ENCODE data around the gene TBC1D32.

Gene TBC1D32

DNA sequence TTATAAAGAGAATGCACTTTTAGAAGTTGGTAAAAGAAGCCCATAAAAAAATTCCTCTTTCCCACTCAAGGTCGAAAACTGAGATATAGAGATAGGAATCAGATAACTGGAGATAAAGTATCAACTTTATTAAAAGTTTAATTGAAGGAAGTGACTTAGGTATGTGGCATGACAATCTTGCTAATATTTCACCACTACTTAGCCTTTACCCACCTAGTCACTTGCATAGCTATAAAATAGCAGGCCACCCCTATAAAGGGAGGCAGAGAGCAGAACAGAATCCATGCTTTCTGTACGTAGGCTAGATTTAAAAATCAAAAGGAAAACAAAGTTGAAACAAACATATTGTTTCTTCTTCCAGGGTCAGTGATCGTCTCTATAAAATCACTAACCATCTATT is 13.2 kb upstream of the TBC1D32 start:
- no peak for DNase-seq (ENCODE audit: low read depth in 1 of 2, low spot score in 1 of 2)
- no peaks in the 10 kb centered on the region for H3K27me3 ChIP-seq (ENCODE audit: insufficient read depth, poor library complexity, severe bottlenecking)
- H3K4me3 ChIP-seq (replicated peaks; ENCODE audit: insufficient read depth, low read length), result no peak overlapping the region
- no peak overlapping the region for H3K27ac ChIP-seq (replicated peaks)
- no peak for TF ChIP-seq GABPA (IDR thresholded peaks at IDR 0.05; ENCODE audit: low read depth)
- TF ChIP-seq, protein P1, sequence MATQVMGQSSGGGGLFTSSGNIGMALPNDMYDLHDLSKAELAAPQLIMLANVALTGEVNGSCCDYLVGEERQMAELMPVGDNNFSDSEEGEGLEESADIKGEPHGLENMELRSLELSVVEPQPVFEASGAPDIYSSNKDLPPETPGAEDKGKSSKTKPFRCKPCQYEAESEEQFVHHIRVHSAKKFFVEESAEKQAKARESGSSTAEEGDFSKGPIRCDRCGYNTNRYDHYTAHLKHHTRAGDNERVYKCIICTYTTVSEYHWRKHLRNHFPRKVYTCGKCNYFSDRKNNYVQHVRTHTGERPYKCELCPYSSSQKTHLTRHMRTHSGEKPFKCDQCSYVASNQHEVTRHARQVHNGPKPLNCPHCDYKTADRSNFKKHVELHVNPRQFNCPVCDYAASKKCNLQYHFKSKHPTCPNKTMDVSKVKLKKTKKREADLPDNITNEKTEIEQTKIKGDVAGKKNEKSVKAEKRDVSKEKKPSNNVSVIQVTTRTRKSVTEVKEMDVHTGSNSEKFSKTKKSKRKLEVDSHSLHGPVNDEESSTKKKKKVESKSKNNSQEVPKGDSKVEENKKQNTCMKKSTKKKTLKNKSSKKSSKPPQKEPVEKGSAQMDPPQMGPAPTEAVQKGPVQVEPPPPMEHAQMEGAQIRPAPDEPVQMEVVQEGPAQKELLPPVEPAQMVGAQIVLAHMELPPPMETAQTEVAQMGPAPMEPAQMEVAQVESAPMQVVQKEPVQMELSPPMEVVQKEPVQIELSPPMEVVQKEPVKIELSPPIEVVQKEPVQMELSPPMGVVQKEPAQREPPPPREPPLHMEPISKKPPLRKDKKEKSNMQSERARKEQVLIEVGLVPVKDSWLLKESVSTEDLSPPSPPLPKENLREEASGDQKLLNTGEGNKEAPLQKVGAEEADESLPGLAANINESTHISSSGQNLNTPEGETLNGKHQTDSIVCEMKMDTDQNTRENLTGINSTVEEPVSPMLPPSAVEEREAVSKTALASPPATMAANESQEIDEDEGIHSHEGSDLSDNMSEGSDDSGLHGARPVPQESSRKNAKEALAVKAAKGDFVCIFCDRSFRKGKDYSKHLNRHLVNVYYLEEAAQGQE (IDR thresholded peaks at IDR 0.05; ENCODE audit: insufficient replicate concordance, low read depth), result no peak
- TF ChIP-seq POLR2AphosphoS5 (IDR thresholded peaks at IDR 0.05; ENCODE audit: low read depth), result no peak
- no peak for TF ChIP-seq SPI1 (IDR thresholded peaks at IDR 0.05; ENCODE audit: borderline replicate concordance, low read depth)
- TF ChIP-seq, protein P2, sequence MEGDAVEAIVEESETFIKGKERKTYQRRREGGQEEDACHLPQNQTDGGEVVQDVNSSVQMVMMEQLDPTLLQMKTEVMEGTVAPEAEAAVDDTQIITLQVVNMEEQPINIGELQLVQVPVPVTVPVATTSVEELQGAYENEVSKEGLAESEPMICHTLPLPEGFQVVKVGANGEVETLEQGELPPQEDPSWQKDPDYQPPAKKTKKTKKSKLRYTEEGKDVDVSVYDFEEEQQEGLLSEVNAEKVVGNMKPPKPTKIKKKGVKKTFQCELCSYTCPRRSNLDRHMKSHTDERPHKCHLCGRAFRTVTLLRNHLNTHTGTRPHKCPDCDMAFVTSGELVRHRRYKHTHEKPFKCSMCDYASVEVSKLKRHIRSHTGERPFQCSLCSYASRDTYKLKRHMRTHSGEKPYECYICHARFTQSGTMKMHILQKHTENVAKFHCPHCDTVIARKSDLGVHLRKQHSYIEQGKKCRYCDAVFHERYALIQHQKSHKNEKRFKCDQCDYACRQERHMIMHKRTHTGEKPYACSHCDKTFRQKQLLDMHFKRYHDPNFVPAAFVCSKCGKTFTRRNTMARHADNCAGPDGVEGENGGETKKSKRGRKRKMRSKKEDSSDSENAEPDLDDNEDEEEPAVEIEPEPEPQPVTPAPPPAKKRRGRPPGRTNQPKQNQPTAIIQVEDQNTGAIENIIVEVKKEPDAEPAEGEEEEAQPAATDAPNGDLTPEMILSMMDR (IDR thresholded peaks at IDR 0.05; ENCODE audit: insufficient read depth, low read length), result no peak

DNA sequence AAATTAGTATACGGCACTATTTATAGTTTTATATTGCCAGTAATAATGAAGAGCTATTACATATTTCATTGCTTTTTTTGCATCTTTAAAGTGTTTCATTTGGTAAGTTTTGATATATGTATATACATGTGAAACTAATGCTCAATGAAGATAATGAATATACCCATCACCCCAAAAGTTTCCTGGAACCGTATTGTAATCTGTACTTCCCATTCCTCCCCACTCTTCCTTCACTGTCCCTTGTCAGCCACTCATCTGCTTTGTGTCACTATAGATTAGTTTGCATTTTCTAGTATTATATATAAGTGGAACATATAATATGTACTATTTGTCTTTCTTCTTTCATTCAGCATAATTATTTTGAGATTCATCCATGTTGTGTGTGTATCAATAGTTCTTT is 10.3 kb upstream of the TBC1D32 start:
- TF ChIP-seq SPI1 (IDR thresholded peaks at IDR 0.05; ENCODE audit: borderline replicate concordance, low read depth) (no peak), GABPA (IDR thresholded peaks at IDR 0.05; ENCODE audit: low read depth) (no peak), POLR2AphosphoS5 (IDR thresholded peaks at IDR 0.05; ENCODE audit: low read depth) (no peak)
- TF ChIP-seq, protein P2 (IDR thresholded peaks at IDR 0.05; ENCODE audit: insufficient read depth, low read length), result no peak
- TF ChIP-seq, protein P1 (IDR thresholded peaks at IDR 0.05; ENCODE audit: insufficient replicate concordance, low read depth), result no peak
- DNase-seq (ENCODE audit: low read depth in 1 of 2, low spot score in 1 of 2), result no peak
- Histone ChIP-seq H3K27me3 (ENCODE audit: insufficient read depth, poor library complexity, severe bottlenecking) (no peaks in the 10 kb centered on the region), H3K27ac (replicated peaks) (no peak overlapping the region), H3K4me3 (replicated peaks; ENCODE audit: insufficient read depth, low read length) (no peak overlapping the region)

DNA sequence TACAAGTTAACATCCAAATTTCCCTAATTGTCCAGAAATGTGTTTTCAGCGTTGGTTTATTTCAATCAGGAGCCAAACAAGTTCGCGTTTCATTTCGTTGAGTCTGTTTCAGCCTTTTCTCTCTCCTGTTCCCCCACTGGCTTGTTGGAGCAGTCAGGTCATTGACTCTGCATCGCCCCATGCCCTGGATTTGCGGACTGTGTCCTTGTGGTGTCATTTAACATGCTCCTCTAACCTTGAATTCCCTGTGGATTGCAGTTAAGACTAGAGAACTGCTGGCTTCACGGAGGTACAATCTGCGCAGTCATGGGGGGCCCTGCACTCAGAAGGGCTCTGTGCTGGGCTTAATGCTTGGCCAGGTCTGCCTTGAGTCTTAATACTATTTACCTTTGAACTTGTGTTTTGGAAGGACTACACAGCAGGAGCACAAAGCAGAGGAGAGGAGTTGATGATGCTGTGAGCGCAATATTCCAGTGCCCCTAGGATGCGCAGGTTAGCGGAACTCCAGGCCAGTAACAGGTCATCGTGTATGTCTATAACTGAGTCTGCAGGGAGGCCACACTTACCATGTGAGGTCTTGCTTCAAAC is 5.5 kb upstream of the TBC1D32 start:
- TF ChIP-seq SPI1 (IDR thresholded peaks at IDR 0.05; ENCODE audit: borderline replicate concordance, low read depth) (no peak), POLR2AphosphoS5 (IDR thresholded peaks at IDR 0.05; ENCODE audit: low read depth) (no peak), GABPA (IDR thresholded peaks at IDR 0.05; ENCODE audit: low read depth) (no peak)
- TF ChIP-seq, protein P1 (IDR thresholded peaks at IDR 0.05; ENCODE audit: insufficient replicate concordance, low read depth), result no peak
- TF ChIP-seq, protein P2 (IDR thresholded peaks at IDR 0.05; ENCODE audit: insufficient read depth, low read length), result no peak
- Histone ChIP-seq H3K4me3 (replicated peaks; ENCODE audit: insufficient read depth, low read length) (no peak overlapping the region), H3K27me3 (ENCODE audit: insufficient read depth, poor library complexity, severe bottlenecking) (no peaks in the 10 kb centered on the region), H3K27ac (replicated peaks) (no peak overlapping the region)
- DNase-seq (ENCODE audit: low read depth in 1 of 2, low spot score in 1 of 2), result no peak
